ENCODE measurements around the gene WDR53.

GRCh38 chr3:196553551-196553950, 14.8 kb downstream of the WDR53 start:
- TF ChIP-seq, protein P1, sequence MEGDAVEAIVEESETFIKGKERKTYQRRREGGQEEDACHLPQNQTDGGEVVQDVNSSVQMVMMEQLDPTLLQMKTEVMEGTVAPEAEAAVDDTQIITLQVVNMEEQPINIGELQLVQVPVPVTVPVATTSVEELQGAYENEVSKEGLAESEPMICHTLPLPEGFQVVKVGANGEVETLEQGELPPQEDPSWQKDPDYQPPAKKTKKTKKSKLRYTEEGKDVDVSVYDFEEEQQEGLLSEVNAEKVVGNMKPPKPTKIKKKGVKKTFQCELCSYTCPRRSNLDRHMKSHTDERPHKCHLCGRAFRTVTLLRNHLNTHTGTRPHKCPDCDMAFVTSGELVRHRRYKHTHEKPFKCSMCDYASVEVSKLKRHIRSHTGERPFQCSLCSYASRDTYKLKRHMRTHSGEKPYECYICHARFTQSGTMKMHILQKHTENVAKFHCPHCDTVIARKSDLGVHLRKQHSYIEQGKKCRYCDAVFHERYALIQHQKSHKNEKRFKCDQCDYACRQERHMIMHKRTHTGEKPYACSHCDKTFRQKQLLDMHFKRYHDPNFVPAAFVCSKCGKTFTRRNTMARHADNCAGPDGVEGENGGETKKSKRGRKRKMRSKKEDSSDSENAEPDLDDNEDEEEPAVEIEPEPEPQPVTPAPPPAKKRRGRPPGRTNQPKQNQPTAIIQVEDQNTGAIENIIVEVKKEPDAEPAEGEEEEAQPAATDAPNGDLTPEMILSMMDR (conservative IDR thresholded peaks at IDR 0.05; ENCODE audit: low read length), result no peak
- no peak for TF ChIP-seq EZH2phosphoT487 (IDR thresholded peaks at IDR 0.05; ENCODE audit: borderline replicate concordance, low read depth, low read length)

All from OCI-LY7 (cell line).